WTC11 (cell line): ENCODE measurements around the gene RAB1B. TPM values are rescaled to one million over a fixed set of nuclear protein-coding genes. Genes with fewer than 3 reads are reported as not detected.
A peak's percentile ranks its signal among the peaks of the same experiment; 100 is the strongest.

ENCODE experiments used
- ATAC-seq: fragments of 200-7000 bp; cut with Tn5 transposase; 2 replicates; pipeline ENCODE4 v1.10.0; 2021; ENCODE audit warnings: mild to moderate bottlenecking, moderate library complexity
- CTCF ChIA-PET: fragments of 300-600 bp; sonication (Branson Sonifier 250); formaldehyde crosslinking; loops from one replicate; lab custom pipeline; 2021; ENCODE audit warnings: antibody characterized with exemption; lab: Charles Lee
- POLR2A ChIA-PET: fragments of 350-600 bp; sonication (Branson Sonifier 250); formaldehyde crosslinking; loops from one replicate; lab custom pipeline; 2021; ENCODE audit warnings: antibody characterized with exemption; lab: Charles Lee
- DNase-seq: peaks from one replicate; pipeline ENCODE4 v3.0.0; 2021; ENCODE audit warnings: low spot score
- H3K27ac Mint-ChIP-seq: 2 replicates; pipeline ENCODE4 v1.8.0; 2021; ENCODE audit warnings: mixed read lengths
- H3K27me3 Mint-ChIP-seq: 2 replicates; pipeline ENCODE4 v1.8.0; 2021; ENCODE audit warnings: low read depth, mild to moderate bottlenecking, moderate library complexity, mixed read lengths
- H3K36me3 Mint-ChIP-seq: 2 replicates; pipeline ENCODE4 v1.8.0; 2021; ENCODE audit warnings: mixed read lengths
- H3K4me1 Mint-ChIP-seq: 2 replicates; pipeline ENCODE4 v1.8.0; 2022; ENCODE audit warnings: mixed read lengths
- H3K4me3 Mint-ChIP-seq: 2 replicates; pipeline ENCODE4 v1.8.0; 2021; ENCODE audit warnings: mild to moderate bottlenecking, moderate library complexity, mixed read lengths
- H3K9me3 Mint-ChIP-seq: 2 replicates; pipeline ENCODE4 v1.8.0; 2021; ENCODE audit warnings: mixed read lengths
- AFF4 ChIP-seq: sonication (generic); formaldehyde crosslinking; IDR thresholded peaks from 2 replicates; pipeline ENCODE4 v1.8.1; 2023; ENCODE audit warnings: mild to moderate bottlenecking, missing genetic modification reagents, borderline replicate concordance
- ARID4B ChIP-seq: sonication (generic); formaldehyde crosslinking; IDR thresholded peaks from 2 replicates; pipeline ENCODE4 v1.8.0; 2023; ENCODE audit warnings: missing genetic modification reagents, mild to moderate bottlenecking, borderline replicate concordance
- GABPB1 ChIP-seq: sonication (generic); formaldehyde crosslinking; IDR thresholded peaks from 2 replicates; pipeline ENCODE4 v1.8.1; 2023; ENCODE audit warnings: mild to moderate bottlenecking, missing genetic modification reagents
- GTF2I ChIP-seq: fragments of 250-450 bp; sonication (Bioruptor Pico); conservative IDR thresholded peaks from 2 replicates; pipeline ENCODE4 v1.4.0; 2021; ENCODE audit warnings: mild to moderate bottlenecking
- NFYB ChIP-seq: sonication (generic); formaldehyde crosslinking; conservative IDR thresholded peaks from 2 replicates; pipeline ENCODE4 v1.8.0; 2022; ENCODE audit warnings: low read depth, missing genetic modification reagents
- NR3C1 ChIP-seq: sonication (generic); formaldehyde crosslinking; conservative IDR thresholded peaks from 2 replicates; pipeline ENCODE4 v1.8.1; 2023; ENCODE audit warnings: low read depth, mild to moderate bottlenecking, missing genetic modification reagents
- TP53 ChIP-seq: sonication (generic); formaldehyde crosslinking; IDR thresholded peaks from 2 replicates; pipeline ENCODE4 v1.8.1; 2023; ENCODE audit warnings: mild to moderate bottlenecking, missing genetic modification reagents
- USF1 ChIP-seq: sonication (generic); formaldehyde crosslinking; IDR thresholded peaks from 2 replicates; pipeline ENCODE4 v1.8.0; 2022; ENCODE audit warnings: mild to moderate bottlenecking, missing genetic modification reagents
- ZBTB21 ChIP-seq: sonication (generic); formaldehyde crosslinking; IDR thresholded peaks from 2 replicates; pipeline ENCODE4 v1.8.1; 2023; ENCODE audit warnings: mild to moderate bottlenecking, missing genetic modification reagents, borderline replicate concordance
- ZNF317 ChIP-seq: sonication (generic); formaldehyde crosslinking; IDR thresholded peaks from 2 replicates; pipeline ENCODE4 v1.8.1; 2023; ENCODE audit warnings: low read depth, mild to moderate bottlenecking, moderate library complexity, missing genetic modification reagents, borderline replicate concordance
- ZNF423 ChIP-seq: fragments of 250-450 bp; sonication (Bioruptor Pico); IDR thresholded peaks from 2 replicates; pipeline ENCODE4 v2.1.2; 2022; ENCODE audit warnings: mild to moderate bottlenecking, moderate library complexity
- ZNF532 ChIP-seq: fragments of 250-450 bp; sonication (Bioruptor Pico); IDR thresholded peaks from 2 replicates; pipeline ENCODE4 v1.9.0; 2021; ENCODE audit warnings: mild to moderate bottlenecking, borderline replicate concordance
- total RNA-seq: library from RNA; stranded (reverse); gene quantifications from 3 replicates; pipeline ENCODE4 v1.2.3, GENCODE V29; 2021
- TF ChIP-seq, protein P1 (sequence below): sonication (generic); formaldehyde crosslinking; IDR thresholded peaks from 2 replicates; pipeline ENCODE4 v1.8.1; 2023; ENCODE audit warnings: mild to moderate bottlenecking, missing genetic modification reagents
- TF ChIP-seq, protein P2 (sequence below): sonication (generic); formaldehyde crosslinking; IDR thresholded peaks from 2 replicates; pipeline ENCODE4 v1.8.0; 2022; ENCODE audit warnings: mild to moderate bottlenecking, missing genetic modification reagents

The RAB1B gene
- total RNA-seq, 1 experiment from 2014 or later: 125 TPM

DNA sequence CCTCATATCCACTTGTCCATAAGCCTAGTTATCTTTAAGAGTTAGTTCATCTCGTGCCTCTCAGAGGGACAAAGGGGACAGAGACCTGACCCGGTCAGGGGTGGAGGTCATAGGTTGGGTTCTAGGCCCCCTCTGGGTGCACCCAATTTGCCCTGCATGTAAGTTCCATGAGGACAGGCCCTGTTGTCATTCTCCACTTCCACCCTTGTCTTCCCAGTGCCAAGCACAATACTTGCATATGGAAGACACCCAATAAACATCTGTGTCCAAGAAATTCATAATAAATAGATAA, 21.8 kb downstream of the RAB1B start (continued):
- no peak for TF ChIP-seq ZBTB21 (CRISPR knock-in tag)
- no peak for TF ChIP-seq ZNF532
- TF ChIP-seq GABPB1 (CRISPR knock-in tag): no peak
- TF ChIP-seq AFF4 (CRISPR knock-in tag): no peak

GRCh38 chr11:66291303-66291705, 22.9 kb downstream of the RAB1B start:
- H3K27ac Mint-ChIP-seq: no peak overlapping the region
- CTCF ChIA-PET: interaction anchor here (0.6 to 1.8 kb wide), 5 partner anchors 9 to 731 kb away, joined by 3 to 17 read pairs (median 5); partner anchors contain the start of gene CD248
- peaks cover 20% of the 10 kb centered on the region for H3K4me1 Mint-ChIP-seq
- TF ChIP-seq GTF2I (CRISPR knock-in tag) (peak; percentile 76), ARID4B (CRISPR knock-in tag) (no peak), ZNF423 (CRISPR knock-in tag) (0 out of 2 replicates have a peak, but pooled peaks have one; percentile 23)
- TF ChIP-seq, all 79 proteins: peak for 2
- POLR2A ChIA-PET: interaction anchor here (0.7 to 1.4 kb wide), 2 partner anchors 10 to 21 kb away, joined by 3 to 4 read pairs; no protein-coding TSS in a partner anchor
- ATAC-seq (no peak), DNase-seq (no peak)
- H3K27me3 Mint-ChIP-seq: peaks cover 37% of the 10 kb centered on the region
- H3K36me3 Mint-ChIP-seq: no peaks in the 10 kb centered on the region
- no peaks in the 10 kb centered on the region for H3K9me3 Mint-ChIP-seq
- H3K4me3 Mint-ChIP-seq: peak overlapping the region; percentile 96

GRCh38 chr11:66291706-66292542, 23.5 kb downstream of the RAB1B start, which contains the start of gene TMEM151A:
TSS of gene TMEM151A (plus strand) at chr11:66291894. CDS start at chr11:66292014, 120 bp downstream.
- no peaks in the 10 kb centered on the region for H3K9me3 Mint-ChIP-seq
- CTCF ChIA-PET: interaction anchor here (0.6 to 1.8 kb wide), 5 partner anchors 9 to 730 kb away, joined by 3 to 17 read pairs (median 5); partner anchors contain the start of gene CD248
- ATAC-seq: no peak
- H3K27ac Mint-ChIP-seq: no peak within 1 kb of the TSS
- no peak for DNase-seq
- H3K4me3 Mint-ChIP-seq: peak within 1 kb of the TSS; percentile 96
- peaks cover 39% of the 10 kb centered on the region for H3K27me3 Mint-ChIP-seq
- peaks cover 20% of the 10 kb centered on the region for H3K4me1 Mint-ChIP-seq
- POLR2A ChIA-PET: interaction anchor here (0.7 to 1.4 kb wide), 2 partner anchors 11 to 21 kb away, joined by 3 to 4 read pairs; no protein-coding TSS in a partner anchor
- no peaks in the 10 kb centered on the region for H3K36me3 Mint-ChIP-seq
- TF ChIP-seq, protein P1, sequence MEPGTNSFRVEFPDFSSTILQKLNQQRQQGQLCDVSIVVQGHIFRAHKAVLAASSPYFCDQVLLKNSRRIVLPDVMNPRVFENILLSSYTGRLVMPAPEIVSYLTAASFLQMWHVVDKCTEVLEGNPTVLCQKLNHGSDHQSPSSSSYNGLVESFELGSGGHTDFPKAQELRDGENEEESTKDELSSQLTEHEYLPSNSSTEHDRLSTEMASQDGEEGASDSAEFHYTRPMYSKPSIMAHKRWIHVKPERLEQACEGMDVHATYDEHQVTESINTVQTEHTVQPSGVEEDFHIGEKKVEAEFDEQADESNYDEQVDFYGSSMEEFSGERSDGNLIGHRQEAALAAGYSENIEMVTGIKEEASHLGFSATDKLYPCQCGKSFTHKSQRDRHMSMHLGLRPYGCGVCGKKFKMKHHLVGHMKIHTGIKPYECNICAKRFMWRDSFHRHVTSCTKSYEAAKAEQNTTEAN (CRISPR knock-in tag): no peak
- TF ChIP-seq TP53 (CRISPR knock-in tag) (no peak), USF1 (CRISPR knock-in tag) (no peak), NR3C1 (CRISPR knock-in tag) (no peak), ZNF317 (CRISPR knock-in tag) (no peak), NFYB (no peak)
- TF ChIP-seq, protein P2, sequence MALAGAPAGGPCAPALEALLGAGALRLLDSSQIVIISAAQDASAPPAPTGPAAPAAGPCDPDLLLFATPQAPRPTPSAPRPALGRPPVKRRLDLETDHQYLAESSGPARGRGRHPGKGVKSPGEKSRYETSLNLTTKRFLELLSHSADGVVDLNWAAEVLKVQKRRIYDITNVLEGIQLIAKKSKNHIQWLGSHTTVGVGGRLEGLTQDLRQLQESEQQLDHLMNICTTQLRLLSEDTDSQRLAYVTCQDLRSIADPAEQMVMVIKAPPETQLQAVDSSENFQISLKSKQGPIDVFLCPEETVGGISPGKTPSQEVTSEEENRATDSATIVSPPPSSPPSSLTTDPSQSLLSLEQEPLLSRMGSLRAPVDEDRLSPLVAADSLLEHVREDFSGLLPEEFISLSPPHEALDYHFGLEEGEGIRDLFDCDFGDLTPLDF: no peak
